HG03558 (cell line): ENCODE results near the gene WWTR1.

Source experiments
- ATAC-seq: cut with Tn5 transposase; IDR thresholded peaks from one replicate; pipeline ENCODE4 v1.9.1; 2021; ENCODE audit warnings: moderate number of reproducible peaks; ENCODE audit not compliant: unreplicated experiment; ENCODE audit errors: extremely low read depth

WWTR1 gene

DNA sequence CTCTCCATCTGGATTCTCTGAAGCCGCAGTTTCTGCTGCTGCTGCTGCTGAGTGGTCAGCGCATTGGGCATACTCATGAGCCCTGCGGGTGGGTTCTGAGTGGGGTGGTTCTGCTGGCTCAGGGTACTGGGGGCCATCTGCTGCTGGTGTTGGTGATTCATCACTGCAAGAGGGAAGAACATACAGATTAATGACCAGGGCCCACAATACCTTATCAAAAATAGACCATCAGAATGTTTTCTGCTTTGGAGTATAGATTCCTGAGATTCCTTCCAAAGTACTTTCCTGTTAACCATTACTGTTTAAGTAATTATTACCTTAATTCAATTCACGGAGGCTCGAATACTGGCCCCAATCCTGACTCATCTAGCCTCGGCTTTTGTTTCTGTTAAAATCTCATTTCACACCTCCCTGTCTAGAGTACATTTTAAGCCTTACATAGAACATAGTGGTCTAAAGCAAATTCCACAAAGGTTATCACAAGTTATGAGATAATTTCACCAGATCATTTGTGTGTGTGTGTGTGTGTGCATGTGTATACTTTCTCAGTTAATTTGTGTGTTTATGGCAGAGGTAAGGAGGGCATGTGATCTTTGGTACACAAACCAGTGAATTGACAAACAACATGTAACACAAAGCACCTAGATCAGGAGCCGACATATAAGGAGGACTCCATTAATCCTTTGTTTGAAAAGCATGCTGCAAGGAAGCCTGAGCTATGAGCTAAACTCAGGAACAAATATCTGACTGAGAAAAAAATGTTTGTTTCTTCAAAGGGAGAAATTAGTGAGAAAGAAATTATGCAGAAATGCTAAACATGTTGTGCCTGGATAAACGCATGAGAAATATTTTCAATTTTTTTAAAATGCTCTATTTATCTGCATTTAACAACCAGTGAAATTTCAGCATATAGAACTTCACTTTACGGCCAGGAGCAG, 115.2 kb downstream of the WWTR1 start:
- no peak for ATAC-seq

- ATAC-seq: no peak
These were observed 116.7 kb downstream of the WWTR1 start for GRCh38 chr3:149541091-149541491.

GRCh38 chr3:149538371-149538770, 119.5 kb downstream of the WWTR1 start:
- ATAC-seq: no peak

DNA sequence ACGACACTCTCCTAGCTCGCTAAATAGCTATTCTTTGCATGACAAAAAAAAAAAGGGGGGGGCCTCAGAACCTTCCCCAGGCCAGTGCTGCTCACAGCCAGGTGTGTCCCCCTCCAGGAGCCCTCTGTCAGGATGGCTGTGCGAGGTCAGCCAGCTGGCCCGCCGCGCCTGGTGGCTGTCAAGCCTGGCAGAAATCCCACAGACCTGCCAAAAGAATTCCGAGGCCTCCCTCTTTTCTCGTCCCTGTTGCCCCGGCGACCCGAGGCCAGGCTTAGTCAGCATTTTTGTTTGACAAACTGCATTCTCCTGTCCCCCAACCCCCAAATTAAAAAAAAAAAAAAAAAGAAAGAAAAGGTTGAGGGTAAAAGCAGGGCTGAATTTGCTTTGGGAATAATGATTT, 121.4 kb downstream of the WWTR1 start:
- ATAC-seq: no peak

GRCh38 chr3:149535333-149535685, 122.5 kb downstream of the WWTR1 start:
- no peak for ATAC-seq

DNA sequence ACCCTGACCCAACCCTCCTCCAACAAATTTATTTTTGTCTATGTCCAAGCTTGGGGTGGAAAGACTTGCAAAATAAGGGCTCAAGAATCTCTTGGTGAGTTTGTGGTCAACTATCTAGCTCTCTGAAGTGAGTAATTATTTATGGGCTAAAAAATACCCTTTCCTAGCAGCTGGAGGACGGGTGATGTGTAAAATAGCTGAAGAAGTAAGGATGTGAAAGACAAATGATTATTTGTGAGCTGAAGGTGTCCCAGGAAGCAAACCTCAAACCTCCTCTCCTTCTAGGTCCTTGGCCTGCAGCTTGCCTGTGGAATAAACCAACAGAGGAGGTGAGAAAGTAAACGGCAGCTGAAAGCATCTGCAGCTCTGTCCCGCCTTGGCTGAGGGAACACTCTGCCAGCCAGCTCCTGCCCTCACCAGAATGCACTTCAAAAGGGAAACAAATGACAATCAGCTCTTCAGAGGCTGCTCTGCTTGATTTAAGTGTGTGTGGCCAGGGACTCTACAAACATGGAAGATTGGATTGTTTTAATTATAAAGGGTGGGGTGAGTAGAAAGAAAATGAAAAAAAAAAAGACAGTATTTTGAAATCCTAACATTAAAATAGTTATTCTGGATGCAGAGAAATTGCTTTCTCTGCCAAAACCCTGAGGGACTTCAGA, 123.0 kb downstream of the WWTR1 start:
- ATAC-seq: no peak

DNA sequence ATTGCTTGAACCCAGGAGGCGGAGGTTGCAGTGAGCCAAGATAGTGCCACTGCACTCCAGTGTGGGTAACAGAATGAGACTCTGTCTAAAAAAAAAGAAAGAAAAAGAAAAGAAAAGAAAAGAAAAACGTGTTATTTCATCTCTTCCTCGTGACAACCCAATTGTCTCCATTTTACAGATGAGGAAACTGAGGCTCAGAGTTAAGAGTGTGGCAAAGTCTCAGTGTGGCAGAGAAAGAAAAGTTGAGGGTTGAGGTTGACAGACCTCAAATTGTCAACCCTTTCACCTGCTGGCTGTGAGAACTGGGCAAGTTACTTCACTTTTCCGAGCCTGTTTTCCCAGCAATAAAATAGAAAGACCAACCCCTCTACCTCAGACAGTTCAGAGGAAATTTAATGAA, 123.7 kb downstream of the WWTR1 start:
- ATAC-seq: no peak

- ATAC-seq: no peak
These were observed 125.2 kb downstream of the WWTR1 start for GRCh38 chr3:149532489-149533180.

DNA sequence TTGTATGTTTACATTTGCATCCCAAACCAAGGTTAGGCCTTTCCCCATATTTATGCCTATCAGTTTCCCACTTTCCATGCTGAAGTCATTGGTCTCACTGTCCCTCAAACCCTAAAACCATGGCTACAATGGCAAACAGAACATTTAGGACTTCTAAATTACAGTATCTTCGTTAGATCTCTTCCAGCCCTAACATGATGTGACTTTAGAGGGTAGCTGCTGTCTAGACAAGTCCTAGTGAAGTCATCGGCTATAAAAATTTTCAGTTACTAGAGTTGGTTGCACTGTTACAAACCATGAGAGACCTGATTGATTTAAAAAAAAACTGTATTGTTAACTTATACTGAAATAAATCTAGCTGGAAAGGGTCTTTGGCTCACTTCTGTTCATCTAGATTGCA, 128.7 kb downstream of the WWTR1 start:
- ATAC-seq: no peak

GRCh38 chr3:149528340-149528650, 129.5 kb downstream of the WWTR1 start:
- no peak for ATAC-seq

GRCh38 chr3:149527531-149528339, 130.1 kb downstream of the WWTR1 start:
- no peak for ATAC-seq

GRCh38 chr3:149523512-149524299, 134.1 kb downstream of the WWTR1 start:
- no peak for ATAC-seq

- no peak for ATAC-seq
These were observed 137.9 kb downstream of the WWTR1 start for GRCh38 chr3:149519912-149520311.

GRCh38 chr3:149516920-149517319, 140.9 kb downstream of the WWTR1 start:
- no peak for ATAC-seq

DNA sequence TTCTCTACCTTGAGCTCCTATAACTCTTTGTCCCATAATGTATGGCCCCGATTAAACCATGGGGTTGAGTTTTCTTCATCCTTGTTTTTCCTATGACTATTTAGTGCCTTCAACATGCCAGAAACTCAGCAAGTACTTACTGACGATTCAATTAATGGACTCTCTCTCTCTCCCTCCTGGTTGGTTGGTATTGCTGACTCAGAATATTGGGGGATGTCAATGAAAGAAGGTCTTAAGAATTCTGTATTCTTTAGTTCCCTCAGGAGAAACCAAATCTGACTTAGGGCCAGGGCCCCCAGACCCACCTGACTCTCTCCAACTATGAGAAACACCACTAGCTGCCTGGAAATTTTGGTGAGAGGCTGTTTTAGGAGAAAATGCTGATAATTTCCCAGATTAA, 142.6 kb downstream of the WWTR1 start:
- no peak for ATAC-seq

DNA sequence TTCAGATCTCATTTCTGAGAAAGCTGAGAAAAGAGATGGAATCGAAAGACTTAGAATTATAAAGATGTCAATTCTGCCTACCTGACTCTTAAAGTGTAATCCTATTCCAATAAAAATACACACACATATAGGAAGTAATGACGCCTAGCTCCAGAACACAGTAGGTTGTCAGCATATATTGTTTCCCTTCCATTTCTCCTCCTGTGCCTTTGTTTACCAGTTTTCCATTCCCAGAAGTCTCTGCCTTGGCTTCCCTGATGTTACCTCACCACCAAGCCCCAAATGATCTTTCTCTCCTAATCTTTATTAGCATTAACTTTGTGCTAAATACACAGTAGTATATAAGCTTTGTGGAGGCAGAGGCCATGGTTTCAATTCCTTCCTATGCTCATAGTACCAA, 143.4 kb downstream of the WWTR1 start:
- ATAC-seq: no peak

- peak; percentile 65 for ATAC-seq
These were observed 145.6 kb downstream of the WWTR1 start for GRCh38 chr3:149512073-149512782.

- no peak for ATAC-seq
These were observed 146.7 kb downstream of the WWTR1 start for GRCh38 chr3:149511040-149511626.

DNA sequence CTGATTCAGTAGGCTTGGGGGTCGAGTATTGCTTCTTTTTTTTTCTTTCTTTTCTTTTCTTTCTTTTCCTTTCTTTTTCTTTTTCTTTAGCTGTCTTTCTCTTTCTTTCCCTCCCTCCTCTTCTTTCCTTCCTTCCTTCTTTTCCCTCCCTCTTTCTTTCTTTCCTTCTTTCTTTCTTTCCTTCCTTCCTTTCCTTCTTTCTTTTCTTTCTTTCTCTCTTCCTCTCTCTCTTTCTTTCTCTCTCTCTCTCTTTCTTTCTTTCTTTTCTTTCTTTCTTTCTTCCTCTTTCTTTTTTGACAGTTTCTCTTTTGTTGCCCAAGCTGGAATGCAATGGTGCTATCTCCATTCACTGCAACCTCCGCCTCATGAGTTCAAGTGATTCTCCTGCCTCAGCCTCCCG, 147.3 kb downstream of the WWTR1 start:
- ATAC-seq: no peak
